ENCODE results near the gene FAM117B. TPM values are rescaled to one million over a fixed set of nuclear protein-coding genes. Genes with fewer than 3 reads are reported as not detected.

Gene FAM117B
- total RNA-seq, 4 donors from 2014 or later, result 1.7 to 12.3 (median 5.8) TPM

DNA sequence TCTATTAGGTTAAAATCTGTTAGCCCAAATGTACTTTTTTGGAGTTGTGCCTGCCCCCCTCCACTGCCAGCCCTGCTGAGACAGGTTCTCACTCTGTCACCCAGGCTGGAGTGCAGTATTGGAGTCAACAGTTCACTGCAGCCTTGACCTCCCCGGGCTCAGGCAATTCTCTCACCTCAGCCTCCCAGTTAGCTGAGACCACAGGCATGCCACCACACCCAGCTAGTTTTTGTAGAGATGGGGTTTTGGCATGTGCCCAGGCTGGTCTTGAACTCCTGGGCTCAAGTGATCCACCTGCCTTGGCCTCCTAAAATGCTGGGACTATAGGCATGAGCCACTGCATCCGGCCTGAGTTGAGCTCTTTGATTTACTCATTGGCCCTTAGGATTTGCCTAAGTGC, 126.1 kb downstream of the FAM117B start:
- no peak for ATAC-seq (ENCODE audit: low FRiP score)
- no peak for TF ChIP-seq CTCF (IDR thresholded peaks at IDR 0.05)
- DNase-seq (ENCODE audit: low spot score), result no peak

DNA sequence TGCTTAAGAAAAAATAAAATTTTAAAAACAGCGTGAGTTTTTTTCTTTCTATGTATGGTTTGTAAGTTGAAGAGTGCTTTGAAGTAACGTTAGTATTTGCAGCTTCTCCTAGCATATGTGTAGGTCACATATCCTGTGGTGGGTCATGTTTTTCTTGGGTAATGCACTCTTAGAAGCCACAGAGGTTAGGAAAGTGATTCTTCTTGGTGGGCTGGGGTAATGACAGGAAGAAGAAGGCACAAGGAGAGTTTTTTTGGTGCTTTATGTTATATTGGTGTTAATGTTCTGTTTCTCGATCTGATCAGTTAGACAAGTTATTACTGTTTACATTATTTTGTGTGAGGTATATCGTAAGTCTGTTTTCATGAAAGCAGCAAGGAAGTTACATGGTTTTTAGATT, 127.8 kb downstream of the FAM117B start:
- ATAC-seq (ENCODE audit: low FRiP score) (no peak), DNase-seq (ENCODE audit: low spot score) (no peak)
- TF ChIP-seq CTCF (IDR thresholded peaks at IDR 0.05), result no peak

GRCh38 chr2:202763916-202764315, 129.1 kb downstream of the FAM117B start:
- TF ChIP-seq CTCF (IDR thresholded peaks at IDR 0.05), result no peak
- no peak for ATAC-seq (ENCODE audit: low FRiP score)
- no peak for DNase-seq (ENCODE audit: low spot score)

GRCh38 chr2:202764991-202765390, 130.2 kb downstream of the FAM117B start:
- no peak for DNase-seq (ENCODE audit: low spot score)
- no peak for ATAC-seq (ENCODE audit: low FRiP score)
- no peak for TF ChIP-seq CTCF (IDR thresholded peaks at IDR 0.05)

- ATAC-seq (ENCODE audit: low FRiP score) (no peak), DNase-seq (ENCODE audit: low spot score) (no peak)
- TF ChIP-seq CTCF (IDR thresholded peaks at IDR 0.05), result no peak
Observed at GRCh38 chr2:202765436-202765835, 130.7 kb downstream of the FAM117B start.

- no peak for ATAC-seq (ENCODE audit: low FRiP score)
- DNase-seq (ENCODE audit: low spot score), result no peak
- TF ChIP-seq CTCF (IDR thresholded peaks at IDR 0.05), result no peak
Observed at GRCh38 chr2:202768273-202768672, 133.5 kb downstream of the FAM117B start.

- no peak for TF ChIP-seq CTCF (IDR thresholded peaks at IDR 0.05)
- DNase-seq (ENCODE audit: low spot score) (no peak), ATAC-seq (ENCODE audit: low FRiP score) (no peak)
Observed at GRCh38 chr2:202769201-202769600, 134.4 kb downstream of the FAM117B start.

Measured in omental fat pad (tissue), 4 donors.